WTC11 (cell line): ENCODE results near the gene GPS2. TPM values are rescaled to one million over a fixed set of nuclear protein-coding genes. Genes with fewer than 3 reads are reported as not detected.

Experiments
- ATAC-seq: fragments of 200-7000 bp; cut with Tn5 transposase; 2 replicates; pipeline ENCODE4 v1.10.0; 2021; ENCODE audit warnings: mild to moderate bottlenecking, moderate library complexity
- CTCF ChIA-PET: fragments of 300-600 bp; sonication (Branson Sonifier 250); formaldehyde crosslinking; loops from one replicate; lab custom pipeline; 2021; ENCODE audit warnings: antibody characterized with exemption; lab: Charles Lee
- POLR2A ChIA-PET: fragments of 350-600 bp; sonication (Branson Sonifier 250); formaldehyde crosslinking; loops from one replicate; lab custom pipeline; 2021; ENCODE audit warnings: antibody characterized with exemption; lab: Charles Lee
- DNase-seq: peaks from one replicate; pipeline ENCODE4 v3.0.0; 2021; ENCODE audit warnings: low spot score
- H3K27ac Mint-ChIP-seq: 2 replicates; pipeline ENCODE4 v1.8.0; 2021; ENCODE audit warnings: mixed read lengths
- H3K27me3 Mint-ChIP-seq: 2 replicates; pipeline ENCODE4 v1.8.0; 2021; ENCODE audit warnings: low read depth, mild to moderate bottlenecking, moderate library complexity, mixed read lengths
- H3K36me3 Mint-ChIP-seq: 2 replicates; pipeline ENCODE4 v1.8.0; 2021; ENCODE audit warnings: mixed read lengths
- H3K4me1 Mint-ChIP-seq: 2 replicates; pipeline ENCODE4 v1.8.0; 2022; ENCODE audit warnings: mixed read lengths
- H3K4me3 Mint-ChIP-seq: 2 replicates; pipeline ENCODE4 v1.8.0; 2021; ENCODE audit warnings: mild to moderate bottlenecking, moderate library complexity, mixed read lengths
- H3K9me3 Mint-ChIP-seq: 2 replicates; pipeline ENCODE4 v1.8.0; 2021; ENCODE audit warnings: mixed read lengths
- AFF4 ChIP-seq: sonication (generic); formaldehyde crosslinking; IDR thresholded peaks from 2 replicates; pipeline ENCODE4 v1.8.1; 2023; ENCODE audit warnings: mild to moderate bottlenecking, missing genetic modification reagents, borderline replicate concordance
- ATF1 ChIP-seq: sonication (generic); formaldehyde crosslinking; IDR thresholded peaks from 2 replicates; pipeline ENCODE4 v1.8.1; 2023; ENCODE audit warnings: mild to moderate bottlenecking, moderate library complexity, missing genetic modification reagents
- CDX4 ChIP-seq: fragments of 250-450 bp; sonication (Bioruptor Pico); IDR thresholded peaks from 2 replicates; pipeline ENCODE4 v1.9.0; 2021; ENCODE audit warnings: moderate library complexity, mild to moderate bottlenecking, inconsistent platforms, borderline replicate concordance
- CREM ChIP-seq: sonication (generic); formaldehyde crosslinking; IDR thresholded peaks from 2 replicates; pipeline ENCODE4 v1.8.1; 2022; ENCODE audit warnings: mild to moderate bottlenecking, missing genetic modification reagents, moderate library complexity
- E2F1 ChIP-seq: sonication (generic); formaldehyde crosslinking; IDR thresholded peaks from 2 replicates; pipeline ENCODE4 v1.8.0; 2022; ENCODE audit warnings: mild to moderate bottlenecking, missing genetic modification reagents
- E2F5 ChIP-seq: sonication (generic); formaldehyde crosslinking; IDR thresholded peaks from 2 replicates; pipeline ENCODE4 v1.8.1; 2022; ENCODE audit warnings: mild to moderate bottlenecking, moderate library complexity, missing genetic modification reagents
- ELF4 ChIP-seq: sonication (generic); formaldehyde crosslinking; IDR thresholded peaks from 2 replicates; pipeline ENCODE4 v1.8.1; 2022; ENCODE audit warnings: low read depth, mild to moderate bottlenecking, moderate library complexity, missing genetic modification reagents
- EMX1 ChIP-seq: fragments of 250-450 bp; sonication (Bioruptor Pico); IDR thresholded peaks from 2 replicates; pipeline ENCODE4 v1.8.0; 2021; ENCODE audit warnings: mild to moderate bottlenecking
- ETV6 ChIP-seq: sonication (generic); formaldehyde crosslinking; IDR thresholded peaks from 2 replicates; pipeline ENCODE4 v1.8.1; 2022; ENCODE audit warnings: mild to moderate bottlenecking, missing genetic modification reagents
- FOXP1 ChIP-seq: sonication (generic); formaldehyde crosslinking; IDR thresholded peaks from 2 replicates; pipeline ENCODE4 v1.8.0; 2022; ENCODE audit warnings: missing genetic modification reagents, mild to moderate bottlenecking, moderate library complexity, borderline replicate concordance
- MAX ChIP-seq: sonication (generic); formaldehyde crosslinking; IDR thresholded peaks from 2 replicates; pipeline ENCODE4 v1.8.0; 2022; ENCODE audit warnings: mild to moderate bottlenecking, missing genetic modification reagents
- SMAD4 ChIP-seq: sonication (generic); formaldehyde crosslinking; IDR thresholded peaks from 2 replicates; pipeline ENCODE4 v1.8.0; 2022; ENCODE audit warnings: mild to moderate bottlenecking, missing genetic modification reagents
- TEAD1 ChIP-seq: sonication (generic); formaldehyde crosslinking; IDR thresholded peaks from 2 replicates; pipeline ENCODE4 v1.8.0; 2022; ENCODE audit warnings: mild to moderate bottlenecking, missing genetic modification reagents
- TEAD4 ChIP-seq: sonication (generic); formaldehyde crosslinking; IDR thresholded peaks from 2 replicates; pipeline ENCODE4 v1.8.0; 2022; ENCODE audit warnings: mild to moderate bottlenecking, missing genetic modification reagents
- ZBTB43 ChIP-seq: sonication (generic); formaldehyde crosslinking; IDR thresholded peaks from 2 replicates; pipeline ENCODE4 v1.8.1; 2023; ENCODE audit warnings: mild to moderate bottlenecking, missing genetic modification reagents
- ZNF121 ChIP-seq: sonication (generic); formaldehyde crosslinking; IDR thresholded peaks from 2 replicates; pipeline ENCODE4 v1.8.0; 2023; ENCODE audit warnings: missing genetic modification reagents
- ZNF263 ChIP-seq: sonication (generic); formaldehyde crosslinking; IDR thresholded peaks from 2 replicates; pipeline ENCODE4 v1.8.1; 2022; ENCODE audit warnings: low read depth, mild to moderate bottlenecking, moderate library complexity, missing genetic modification reagents
- ZNF671 ChIP-seq: fragments of 250-450 bp; sonication (Bioruptor Pico); IDR thresholded peaks from 2 replicates; pipeline ENCODE4 v1.8.0; 2021; ENCODE audit warnings: mild to moderate bottlenecking
- ZSCAN18 ChIP-seq: fragments of 250-450 bp; sonication (Bioruptor Pico); IDR thresholded peaks from 2 replicates; pipeline ENCODE4 v2.1.2; 2022; ENCODE audit warnings: mild to moderate bottlenecking, moderate library complexity
- total RNA-seq: library from RNA; stranded (reverse); gene quantifications from 3 replicates; pipeline ENCODE4 v1.2.3, GENCODE V29; 2021

Gene GPS2
- total RNA-seq, 1 experiment from 2014 or later = 55.9 TPM

- Mint-ChIP-seq H3K36me3 (no peaks in the 10 kb centered on the region), H3K9me3 (no peaks in the 10 kb centered on the region), H3K4me3 (no peak overlapping the region; the same call in 1 of the 2 replicates), H3K27me3 (peaks cover 6% of the 10 kb centered on the region), H3K27ac (no peak overlapping the region), H3K4me1 (peaks cover 21% of the 10 kb centered on the region)
- TF ChIP-seq CDX4 = no peak
- no peak for TF ChIP-seq E2F1
- TF ChIP-seq TEAD4 (CRISPR knock-in tag) = no peak
- no peak for TF ChIP-seq ZNF263
- TF ChIP-seq ELF4 (CRISPR knock-in tag) = no peak
- no peak for TF ChIP-seq MAX (CRISPR knock-in tag)
- TF ChIP-seq TEAD1 = no peak
- TF ChIP-seq E2F5 (CRISPR knock-in tag) = no peak
- no peak for TF ChIP-seq EMX1
- TF ChIP-seq ZSCAN18 (CRISPR knock-in tag) = no peak
- no peak for TF ChIP-seq AFF4 (CRISPR knock-in tag)
- TF ChIP-seq ETV6 (CRISPR knock-in tag) = no peak
- no peak for TF ChIP-seq ZNF671 (CRISPR knock-in tag)
- TF ChIP-seq SMAD4 (CRISPR knock-in tag) = no peak
- TF ChIP-seq FOXP1 (CRISPR knock-in tag) = no peak
- TF ChIP-seq ATF1 (CRISPR knock-in tag) = no peak
- TF ChIP-seq CREM = no peak
- no peak for TF ChIP-seq ZBTB43 (CRISPR knock-in tag)
- TF ChIP-seq ZNF121 (CRISPR knock-in tag) = no peak
- ChIA-PET CTCF (interaction anchor here (0.6 to 3.2 kb wide), 7 partner anchors 12 to 241 kb away, joined by 3 to 27 read pairs (median 5); partner anchors contain the start of genes ACAP1 and NEURL4), POLR2A (interaction anchor here (0.9 to 4.5 kb wide), 5 partner anchors 12 to 201 kb away, joined by 3 to 22 read pairs (median 3); partner anchors contain the start of genes ACAP1, NEURL4 and SLC2A4)
- ATAC-seq (no peak), DNase-seq (no peak)
Observed at GRCh38 chr17:7348478-7349242, 33.5 kb upstream of the GPS2 start.
